ENCODE results near the gene ADGRG3.

ADGRG3 gene

GRCh38 chr16:57638381-57638780 lies 29.7 kb upstream of the ADGRG3 start:
- Histone ChIP-seq H3K9ac (ENCODE audit: low read length) (no peak overlapping the region), H3F3A (ENCODE audit: insufficient read depth, low read length) (no peaks in the 10 kb centered on the region), H3K4me2 (ENCODE audit: low read depth, low read length) (no peak overlapping the region)

DNA sequence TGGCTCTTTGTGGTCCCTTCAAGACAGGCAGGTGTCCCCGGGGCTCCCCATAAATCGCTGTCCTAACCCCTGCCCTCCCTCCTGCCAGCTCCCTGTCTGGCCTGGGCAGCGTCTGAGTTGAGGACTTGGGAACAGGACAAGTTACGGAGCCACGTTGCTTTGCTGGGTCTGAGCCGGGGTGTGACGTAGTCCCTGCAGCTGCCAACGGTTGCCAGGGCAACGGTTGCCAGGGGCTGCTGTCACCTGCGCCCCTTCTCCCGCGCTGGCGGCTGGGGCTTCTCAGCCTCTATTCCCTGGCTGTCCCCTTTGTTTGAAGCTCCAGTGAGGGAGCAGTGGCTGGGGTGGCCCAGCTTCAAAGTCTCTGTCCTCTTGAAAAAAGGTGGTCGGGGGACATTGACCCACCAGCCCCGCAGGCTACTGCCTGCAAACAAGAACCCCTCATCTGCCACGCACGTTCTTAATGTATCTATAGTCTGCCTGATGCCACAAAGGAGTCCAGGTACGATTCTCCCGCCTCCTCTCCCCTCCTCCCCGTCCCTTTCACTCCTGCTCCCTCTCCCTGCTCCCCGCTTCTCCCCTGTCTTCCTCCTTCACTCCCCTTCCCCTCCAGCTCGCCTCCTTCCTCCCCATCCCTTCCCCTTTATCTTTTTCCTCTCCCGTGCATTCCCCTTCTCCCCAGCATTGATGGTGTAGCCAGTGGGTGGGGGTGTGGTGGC lies 28.8 kb upstream of the ADGRG3 start:
- Histone ChIP-seq H3K9ac (ENCODE audit: low read length) (no peak overlapping the region), H3F3A (ENCODE audit: insufficient read depth, low read length) (no peaks in the 10 kb centered on the region), H3K9me3 (replicated peaks; ENCODE audit: insufficient read depth, low read length) (no peaks in the 10 kb centered on the region), H3K27ac (ENCODE audit: low read length) (no peak overlapping the region), H2AFZ (ENCODE audit: low read length) (no peak overlapping the region), H3K9me2 (replicated peaks; ENCODE audit: insufficient read depth, low read length) (no peaks in the 10 kb centered on the region), H3K4me2 (ENCODE audit: low read depth, low read length) (no peak overlapping the region), H4K20me1 (ENCODE audit: insufficient read depth, low read length) (no peaks in the 10 kb centered on the region), H3K4me3 (ENCODE audit: low read length) (no peak overlapping the region), H3K36me3 (replicated peaks; ENCODE audit: insufficient read depth, low read length) (no peaks in the 10 kb centered on the region), H3K27me3 (replicated peaks; ENCODE audit: insufficient read depth, low read length) (no peaks in the 10 kb centered on the region), H3K79me2 (ENCODE audit: low read length) (no peaks in the 10 kb centered on the region), H3K4me1 (ENCODE audit: low read length) (no peaks in the 10 kb centered on the region)
- TF ChIP-seq CTCF (IDR thresholded peaks at IDR 0.05; ENCODE audit: low read length) (no peak), EZH2 (optimal IDR thresholded peaks at IDR 0.05; ENCODE audit: low read depth, low read length) (no peak), EZH2phosphoT487 (IDR thresholded peaks at IDR 0.05; ENCODE audit: low read length) (no peak)
- DNase-seq, result no peak

More at GRCh38 chr16:57638381-57638780, 29.7 kb upstream of the ADGRG3 start:
- Histone ChIP-seq H3K36me3 (replicated peaks; ENCODE audit: insufficient read depth, low read length) (no peaks in the 10 kb centered on the region), H3K27ac (ENCODE audit: low read length) (no peak overlapping the region), H3K9me2 (replicated peaks; ENCODE audit: insufficient read depth, low read length) (no peaks in the 10 kb centered on the region), H3K79me2 (ENCODE audit: low read length) (no peaks in the 10 kb centered on the region), H2AFZ (ENCODE audit: low read length) (no peak overlapping the region), H3K9me3 (replicated peaks; ENCODE audit: insufficient read depth, low read length) (no peaks in the 10 kb centered on the region), H3K4me1 (ENCODE audit: low read length) (no peaks in the 10 kb centered on the region), H3K4me3 (ENCODE audit: low read length) (no peak overlapping the region), H4K20me1 (ENCODE audit: insufficient read depth, low read length) (no peaks in the 10 kb centered on the region), H3K27me3 (replicated peaks; ENCODE audit: insufficient read depth, low read length) (no peaks in the 10 kb centered on the region)
- TF ChIP-seq EZH2phosphoT487 (IDR thresholded peaks at IDR 0.05; ENCODE audit: low read length) (no peak), CTCF (IDR thresholded peaks at IDR 0.05; ENCODE audit: low read length) (no peak), EZH2 (optimal IDR thresholded peaks at IDR 0.05; ENCODE audit: low read depth, low read length) (no peak)
- DNase-seq, result no peak

GRCh38 chr16:57640185-57640584 lies 27.9 kb upstream of the ADGRG3 start:
- Histone ChIP-seq H3K9ac (ENCODE audit: low read length) (no peak overlapping the region), H3K9me2 (replicated peaks; ENCODE audit: insufficient read depth, low read length) (no peaks in the 10 kb centered on the region), H3K4me2 (ENCODE audit: low read depth, low read length) (no peak overlapping the region), H3K4me1 (ENCODE audit: low read length) (no peaks in the 10 kb centered on the region), H3K9me3 (replicated peaks; ENCODE audit: insufficient read depth, low read length) (no peaks in the 10 kb centered on the region), H2AFZ (ENCODE audit: low read length) (no peak overlapping the region), H3F3A (ENCODE audit: insufficient read depth, low read length) (no peaks in the 10 kb centered on the region), H3K36me3 (replicated peaks; ENCODE audit: insufficient read depth, low read length) (no peaks in the 10 kb centered on the region), H3K27me3 (replicated peaks; ENCODE audit: insufficient read depth, low read length) (no peaks in the 10 kb centered on the region), H3K79me2 (ENCODE audit: low read length) (no peaks in the 10 kb centered on the region), H4K20me1 (ENCODE audit: insufficient read depth, low read length) (no peaks in the 10 kb centered on the region), H3K4me3 (ENCODE audit: low read length) (no peak overlapping the region), H3K27ac (ENCODE audit: low read length) (no peak overlapping the region)
- DNase-seq, result no peak
- TF ChIP-seq EZH2phosphoT487 (IDR thresholded peaks at IDR 0.05; ENCODE audit: low read length) (no peak), CTCF (IDR thresholded peaks at IDR 0.05; ENCODE audit: low read length) (no peak), EZH2 (optimal IDR thresholded peaks at IDR 0.05; ENCODE audit: low read depth, low read length) (no peak)

Data from MM.1S (cell line).